HepG2 (cell line): ENCODE measurements around the gene GPR25. TPM values are rescaled to one million over a fixed set of nuclear protein-coding genes. Genes with fewer than 3 reads are reported as not detected.

ENCODE experiments used
- ATAC-seq: fragments of 200-7000 bp; cut with Tn5 transposase; 3 replicates; pipeline ENCODE4 v1.9.1; 2020; ENCODE audit warnings: mild to moderate bottlenecking, moderate library complexity
- BruUV-seq: library from RNA; stranded (reverse); fragments of 400-500 nt; replicated peaks from 2 replicates; lab custom pipeline; 2021; lab: Mats Ljungman, UMichigan
- CTCF ChIA-PET: fragments of 300-600 bp; formaldehyde crosslinking; extraction: SDS; loops from one replicate; lab custom pipeline; 2021; ENCODE audit warnings: low total read pairs, inconsistent platforms, low intra/inter-chr PET ratio; lab: Yijun Ruan, JAX
- POLR2A ChIA-PET: fragments of 350-600 bp; sonication (Branson Sonifier 250); formaldehyde crosslinking; loops from one replicate; lab custom pipeline; 2020; ENCODE audit warnings: antibody characterized with exemption, inconsistent platforms; lab: Yijun Ruan, JAX
- DNase-seq: peaks from one replicate; pipeline ENCODE4 v3.0.0-alpha.2; 2015; ENCODE audit warnings: low spot score
- FAIRE-seq: peaks from 3 replicates; lab custom pipeline; 2011; peaks lifted over from hg19 to GRCh38; lab: Jason Lieb, UNC
- H2AFZ ChIP-seq: one replicate; pipeline ENCODE4 v1.6.1; 2011; ENCODE audit warnings: low read length, inconsistent platforms
- H3K27ac ChIP-seq: fragments of 300-600 bp; 3 replicates; pipeline ENCODE4 v1.8.0; 2011; ENCODE audit warnings: mixed run types, mild to moderate bottlenecking, mixed read lengths, low read length, inconsistent platforms; ENCODE audit not compliant: insufficient read depth; ENCODE audit errors: extremely low read length
- H3K27me3 ChIP-seq, 2 experiments: fragments of 200-600 bp in 1 of 2; 2 replicates in 1 of 2; 3 replicates in 1 of 2; pipeline versions ENCODE4 v1.6.0 to v1.8.0; 2011; ENCODE audit warnings: low read length in 2 of 2, mild to moderate bottlenecking in 2 of 2, moderate library complexity in 2 of 2, inconsistent platforms in 1 of 2; ENCODE audit not compliant: insufficient read depth in 2 of 2, control insufficient read depth in 1 of 2
- H3K36me3 ChIP-seq, 2 experiments: fragments of 200-600 bp in 1 of 2; replicated peaks in 1 of 2; 2 replicates in 1 of 2; 3 replicates in 1 of 2; pipeline versions ENCODE4 v1.5.1 to v1.8.0; 2011; ENCODE audit warnings: low read length in 2 of 2, inconsistent platforms in 1 of 2; ENCODE audit not compliant: insufficient read depth in 2 of 2, control insufficient read depth in 1 of 2
- H3K4me1 ChIP-seq: 2 replicates; pipeline ENCODE4 v1.5.1; 2012; ENCODE audit warnings: low read length, inconsistent platforms; ENCODE audit not compliant: insufficient read depth
- H3K4me2 ChIP-seq: 2 replicates; pipeline ENCODE4 v1.6.0; 2011; ENCODE audit warnings: low read depth, low read length, inconsistent platforms
- H3K4me3 ChIP-seq, 3 experiments: fragments of 200-600 bp in 1 of 3; sonication (generic), shearing (Covaris generic) in 1 of 3; replicated peaks in 1 of 3; 2 replicates each; pipeline ENCODE4 v1.5.1; 2011 to 2016; ENCODE audit warnings: low read length in 3 of 3, inconsistent platforms in 2 of 3, low read depth in 2 of 3, mild to moderate bottlenecking in 2 of 3, control low read depth in 1 of 3, mixed read lengths in 1 of 3; ENCODE audit not compliant: insufficient read depth in 1 of 3
- H3K79me2 ChIP-seq: one replicate; pipeline ENCODE4 v1.6.1; 2011; ENCODE audit warnings: low read length, inconsistent platforms; ENCODE audit not compliant: insufficient read depth
- H3K9ac ChIP-seq: 2 replicates; pipeline ENCODE4 v1.6.0; 2011; ENCODE audit warnings: mild to moderate bottlenecking, low read depth, low read length, inconsistent platforms; ENCODE audit not compliant: insufficient read depth
- H3K9me3 ChIP-seq: 2 replicates; pipeline ENCODE4 v1.5.1; 2012; ENCODE audit warnings: mild to moderate bottlenecking, low read length
- H4K20me1 ChIP-seq: 2 replicates; pipeline ENCODE4 v1.6.0; 2011; ENCODE audit warnings: inconsistent platforms, mild to moderate bottlenecking, low read length, moderate library complexity; ENCODE audit not compliant: insufficient read depth
- BCLAF1 ChIP-seq: fragments of 450-650 bp; IDR thresholded peaks from 2 replicates; pipeline ENCODE4 v1.6.1; 2017; ENCODE audit warnings: mild to moderate bottlenecking
- MED13 ChIP-seq: sonication (generic); formaldehyde crosslinking; IDR thresholded peaks from 2 replicates; pipeline ENCODE4 v1.5.0; 2020; ENCODE audit warnings: missing genetic modification reagents
- RBFOX2 ChIP-seq: fragments of 200-400 bp; formaldehyde crosslinking; IDR thresholded peaks from 2 replicates; pipeline ENCODE4 v1.6.1; 2017; ENCODE audit warnings: low read depth, mild to moderate bottlenecking, low read length
- RBM22 ChIP-seq: fragments of 200-400 bp; formaldehyde crosslinking; optimal IDR thresholded peaks from 2 replicates; pipeline ENCODE3; 2017; ENCODE audit warnings: mild to moderate bottlenecking, low read length, moderate library complexity
- REL ChIP-seq: sonication (generic); formaldehyde crosslinking; conservative IDR thresholded peaks from 2 replicates; pipeline ENCODE4 v1.8.0; 2022; ENCODE audit warnings: mild to moderate bottlenecking, missing genetic modification reagents, moderate library complexity
- SALL2 ChIP-seq: sonication (generic); formaldehyde crosslinking; IDR thresholded peaks from 2 replicates; pipeline ENCODE4 v1.8.1; 2023; ENCODE audit warnings: mild to moderate bottlenecking, missing genetic modification reagents, inconsistent platforms
- SYNCRIP ChIP-seq: fragments of 200-400 bp; formaldehyde crosslinking; IDR thresholded peaks from 2 replicates; pipeline ENCODE4 v1.6.1; 2018; ENCODE audit warnings: mild to moderate bottlenecking, low read depth, low read length; ENCODE audit not compliant: insufficient read depth
- ZBTB2 ChIP-seq: sonication (generic); formaldehyde crosslinking; IDR thresholded peaks from 2 replicates; pipeline ENCODE4 v1.8.0; 2022; ENCODE audit warnings: low read depth, missing genetic modification reagents
- ZBTB20 ChIP-seq: sonication (generic); formaldehyde crosslinking; IDR thresholded peaks from 2 replicates; pipeline ENCODE4 v1.8.1; 2023; ENCODE audit warnings: missing genetic modification reagents, low read depth, mild to moderate bottlenecking, borderline replicate concordance
- ZFP91 ChIP-seq: sonication (generic); formaldehyde crosslinking; IDR thresholded peaks from 2 replicates; pipeline ENCODE4 v1.9.0; 2022; ENCODE audit warnings: missing genetic modification reagents, mild to moderate bottlenecking, borderline replicate concordance
- ZMAT5 ChIP-seq: sonication (generic); formaldehyde crosslinking; IDR thresholded peaks from 2 replicates; pipeline ENCODE4 v1.5.0; 2020; ENCODE audit warnings: mild to moderate bottlenecking, low read depth, missing genetic modification reagents, borderline replicate concordance
- ZMYM4 ChIP-seq: sonication (generic); formaldehyde crosslinking; IDR thresholded peaks from 2 replicates; pipeline ENCODE4 v1.8.1; 2023; ENCODE audit warnings: mild to moderate bottlenecking, missing genetic modification reagents
- ZNF263 ChIP-seq: sonication (generic); formaldehyde crosslinking; IDR thresholded peaks from 2 replicates; pipeline ENCODE4 v1.4.0; 2020; ENCODE audit warnings: missing genetic modification reagents
- WGBS: methylation state at CpG from one replicate; pipeline ENCODE4 v1.1.6; 2017; ENCODE audit warnings: low lambda C conversion rate; 5-methylcytosine and 5-hydroxymethylcytosine counted together
- in situ Hi-C: cut with HindIII; loops from 2 replicates; pipeline ENCODE4 v1.10.0; 2017; ENCODE audit warnings: low pct_unique_long_range_greater_than_20kb; ENCODE audit not compliant: extremely low pct_ligation_motif_present
- intact Hi-C: fragments of 100-400 bp; cut with micrococcal nuclease; formaldehyde crosslinking; loops from one replicate; pipeline ENCODE4 v1.10.0; 2022; ENCODE audit not compliant: unreplicated experiment
- polyA plus RNA-seq, 8 experiments: library from polyadenylated mRNA; depleted of rRNA in 3 of 8; stranded (reverse) in 7 of 8; unstranded in 1 of 8; fragments of >200 nt; fragmentation: Illumina TruSeq in 4 of 8; extraction: Trizol in 4 of 8; gene quantifications; 2 replicates each; pipeline versions ENCODE4 v1.2.1 to v1.2.3, GENCODE V29; 2011 to 2016; ENCODE audit warnings: low read depth in 4 of 8, missing spikeins in 1 of 8, mixed read lengths in 1 of 8; ENCODE audit not compliant: insufficient read depth in 1 of 8
- total RNA-seq, 5 experiments: library from RNA; depleted of rRNA; stranded (reverse); fragments of >200 nt; fragmentation: Illumina TruSeq; extraction: Trizol; gene quantifications; 2 replicates each; pipeline ENCODE4 v1.2.3, GENCODE V29; 2016; ENCODE audit warnings: low read depth in 1 of 5

Gene GPR25
- total and polyA plus RNA-seq, 2 of the 13 experiments (the other 11 are each of a cell fraction or from before 2014, with no cell fraction given): not detected

GRCh38 chr1:200895801-200896530 lies 23.2 kb downstream of the GPR25 start (continued):
- TF ChIP-seq SYNCRIP: no peak
- TF ChIP-seq REL: no peak

- H3K4me2 ChIP-seq: peak overlapping the region; percentile 87
- WGBS: 4% methylated on average over 5 of the region's 10 CpGs
- H3K9ac ChIP-seq: peak overlapping the region; percentile 48
- ChIA-PET POLR2A (interaction anchor here (0.6 to 4.6 kb wide), 14 partner anchors 9 to 595 kb away, joined by 3 to 129 read pairs (median 4); partner anchors contain the start of gene DDX59), CTCF (no interaction called here)
- ATAC-seq: peak; percentile 46
- H3K79me2 ChIP-seq: peaks cover 19% of the 10 kb centered on the region
- H3K9me3 ChIP-seq: no peaks in the 10 kb centered on the region
- H3K27me3 ChIP-seq: no peaks in the 10 kb centered on the region
- FAIRE-seq: peak; percentile 95
- peaks cover 6 to 16% of the 10 kb centered on the region in 2 experiments; a peak in 4 of 5 replicates for H3K36me3 ChIP-seq
- in situ Hi-C loops: no loop called here
- H4K20me1 ChIP-seq: no peaks in the 10 kb centered on the region
- DNase-seq: peak; percentile 93
- H3K4me1 ChIP-seq: peaks cover 88% of the 10 kb centered on the region
- no peak overlapping the region for H2AFZ ChIP-seq
- intact Hi-C loops: loop anchor here (10.0 kb wide), 1 partner anchor 218 kb away; the partner anchor contains the start of gene CACNA1S
- no TSS peak for BruUV-seq
- peak overlapping the region; percentile 79 for H3K27ac ChIP-seq
- H3K4me3 ChIP-seq: peak overlapping the region; percentile 15 to 76 (median 61); a peak in 5 of 6 replicates
- peak; percentile 82; the same call in 1 of the 2 replicates for TF ChIP-seq MED13 (CRISPR knock-in tag)
- TF ChIP-seq ZBTB20 (CRISPR knock-in tag): peak; percentile 79
- peak; percentile 64 for TF ChIP-seq ZNF263 (CRISPR knock-in tag)
- peak; percentile 37; the same call in 1 of the 2 replicates for TF ChIP-seq RBFOX2
- TF ChIP-seq BCLAF1: no peak
- TF ChIP-seq ZMYM4 (CRISPR knock-in tag): peak; percentile 59; the same call in 1 of the 2 replicates
- no peak for TF ChIP-seq ZBTB2 (CRISPR knock-in tag)
- no peak for TF ChIP-seq ZMAT5 (CRISPR knock-in tag)
- peak; percentile 81 for TF ChIP-seq SALL2 (CRISPR knock-in tag)
- peak; percentile 74 for TF ChIP-seq ZFP91 (CRISPR knock-in tag)
- TF ChIP-seq RBM22: peak; percentile 86
These were observed 23.9 kb downstream of the GPR25 start for GRCh38 chr1:200896531-200897196.
